T-helper 2 cell (primary cell): Measurements from ENCODE around the gene ARHGAP9.
"Not testable (repeated sequence)": the region's sequence is repeated elsewhere in the genome, so short reads cannot be mapped to it uniquely, and the experiment has no call there.

ENCODE experiments used
- DNase-seq, 5 experiments: peaks; one replicate each; pipeline versions ENCODE4 v3.0.0 to v3.0.0-alpha.2; 2012 to 2022

ARHGAP9 gene

GRCh38 chr12:57431654-57432188, 47.9 kb downstream of the ARHGAP9 start:
- no peak for DNase-seq

- peak; percentile 85 to 98 (median 93) for DNase-seq
Measured at GRCh38 chr12:57430931-57431566, 48.6 kb downstream of the ARHGAP9 start, which contains the start of gene R3HDM2. TSS of gene R3HDM2 (minus strand) at chr12:57431043. CDS start at chr12:57310428, 120,615 bp downstream.

- peak in 3 of 5 experiments; percentile 30 to 37 (median 32) for DNase-seq
Measured at GRCh38 chr12:57430112-57430930, 49.3 kb downstream of the ARHGAP9 start.

- DNase-seq: no peak
Measured at GRCh38 chr12:57429473-57430111, 50.1 kb downstream of the ARHGAP9 start.

- no peak for DNase-seq
Measured at GRCh38 chr12:57428965-57429364, 50.7 kb downstream of the ARHGAP9 start.

- not testable (repeated sequence) for DNase-seq
Measured at GRCh38 chr12:57426948-57427347, 52.7 kb downstream of the ARHGAP9 start.
